ENCODE measurements around the gene LPO. TPM values are rescaled to one million over a fixed set of nuclear protein-coding genes. Genes with fewer than 3 reads are reported as not detected.

The LPO gene
- polyA plus RNA-seq, 2 donors, result not detected

DNA sequence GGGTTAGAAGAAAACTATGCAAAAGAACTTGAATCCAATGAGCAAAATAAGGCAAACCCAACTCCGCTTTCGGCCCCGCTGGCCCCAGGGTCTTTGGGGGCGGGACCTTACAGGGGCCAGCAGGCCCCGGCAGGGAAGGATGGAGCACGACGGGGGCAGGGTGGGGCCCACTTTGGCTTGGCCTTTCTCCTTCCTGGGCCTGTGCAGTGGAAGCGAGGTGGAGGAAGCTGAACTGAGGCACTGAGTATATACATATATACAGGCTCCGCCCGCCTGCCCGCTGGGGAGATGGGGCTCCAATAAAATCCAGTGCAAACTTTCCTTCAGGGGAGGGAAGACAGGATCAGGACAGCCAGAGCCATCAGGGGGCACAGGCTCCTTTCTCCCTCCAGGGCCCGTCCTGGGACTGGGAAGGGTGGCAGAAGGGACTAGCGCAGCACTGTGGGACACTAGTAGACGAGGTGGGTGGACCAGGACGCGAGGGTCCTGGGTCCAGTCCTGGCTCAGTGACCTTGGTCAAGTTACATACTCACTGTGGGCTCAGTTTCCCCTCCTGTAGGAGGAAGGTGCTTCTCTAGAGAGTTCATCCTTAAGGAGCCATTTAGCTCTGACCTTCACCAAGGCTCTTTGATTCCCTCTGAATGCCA is 63.2 kb downstream of the LPO start:
- no peak overlapping the region for H3K27ac ChIP-seq (ENCODE audit: low read depth in 2 of 2, low read length in 1 of 2)
- H3K9me3 ChIP-seq (ENCODE audit: control insufficient read depth in 2 of 2, insufficient read depth in 1 of 2, low read depth in 1 of 2, low read length in 1 of 2), result no peaks in the 10 kb centered on the region
- H3K36me3 ChIP-seq (ENCODE audit: control insufficient read depth in 2 of 2, insufficient read depth in 2 of 2, low read length in 1 of 2), result no peaks in the 10 kb centered on the region
- WGBS, 2 donors, result 83 to 90% methylated on average over 16 of the region's 16 CpGs
- no peak overlapping the region for H3K4me3 ChIP-seq (ENCODE audit: low read depth in 1 of 2, low read length in 2 of 2)
- peaks cover 0 to 4% of the 10 kb centered on the region in 2 donors for H3K4me1 ChIP-seq (ENCODE audit: control insufficient read depth in 2 of 2, insufficient read depth in 2 of 2, low read length in 1 of 2)
- no peaks in the 10 kb centered on the region for H3K27me3 ChIP-seq (ENCODE audit: control insufficient read depth in 1 of 2, insufficient read depth in 2 of 2, low read length in 2 of 2)

DNA sequence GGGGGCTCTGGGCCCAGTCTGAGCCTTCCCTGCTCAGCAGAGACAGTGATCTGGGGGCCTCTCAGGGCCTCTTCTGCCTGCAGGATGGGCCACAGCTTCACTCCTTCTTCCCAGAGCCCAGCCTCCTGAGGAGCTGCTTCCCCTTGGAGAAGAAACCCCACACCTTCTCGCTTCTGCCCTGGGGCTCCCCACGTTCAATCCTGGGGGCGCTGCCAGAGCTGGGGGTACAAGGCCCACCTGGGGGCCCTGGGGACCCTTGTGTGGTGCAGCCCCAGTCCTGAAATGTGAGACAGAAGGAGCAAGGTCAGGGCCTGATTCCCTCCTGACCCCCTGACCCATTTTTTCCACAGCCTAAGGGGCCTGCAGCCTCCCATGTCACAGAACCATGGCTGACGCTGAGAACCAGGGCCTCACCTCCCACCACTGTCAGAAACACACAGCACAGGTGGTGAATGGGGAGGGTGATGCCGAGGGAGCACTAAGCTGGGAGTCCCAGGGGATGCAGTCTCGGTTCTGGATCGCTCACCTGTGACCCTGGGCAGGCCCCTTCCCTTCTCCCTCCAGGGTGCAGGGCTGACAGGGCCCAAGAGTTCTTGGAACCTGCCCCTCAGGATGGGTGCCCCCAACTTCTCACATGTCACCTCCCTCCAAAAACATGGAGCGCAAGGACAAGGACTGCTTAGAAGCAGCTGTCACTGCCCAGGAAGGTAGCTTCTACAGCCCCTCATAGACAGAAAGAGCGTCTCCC is 64.0 kb downstream of the LPO start:
- no peaks in the 10 kb centered on the region for H3K9me3 ChIP-seq (ENCODE audit: control insufficient read depth in 2 of 2, insufficient read depth in 1 of 2, low read depth in 1 of 2, low read length in 1 of 2)
- WGBS, 2 donors, result 91 to 93% methylated on average over 9 of the region's 9 CpGs
- no peak overlapping the region for H3K27ac ChIP-seq (ENCODE audit: low read depth in 2 of 2, low read length in 1 of 2)
- no peaks in the 10 kb centered on the region for H3K27me3 ChIP-seq (ENCODE audit: control insufficient read depth in 1 of 2, insufficient read depth in 2 of 2, low read length in 2 of 2)
- peaks cover 0 to 4% of the 10 kb centered on the region in 2 donors for H3K4me1 ChIP-seq (ENCODE audit: control insufficient read depth in 2 of 2, insufficient read depth in 2 of 2, low read length in 1 of 2)
- H3K36me3 ChIP-seq (ENCODE audit: control insufficient read depth in 2 of 2, insufficient read depth in 2 of 2, low read length in 1 of 2), result no peaks in the 10 kb centered on the region
- no peak overlapping the region for H3K4me3 ChIP-seq (ENCODE audit: low read depth in 1 of 2, low read length in 2 of 2)

DNA sequence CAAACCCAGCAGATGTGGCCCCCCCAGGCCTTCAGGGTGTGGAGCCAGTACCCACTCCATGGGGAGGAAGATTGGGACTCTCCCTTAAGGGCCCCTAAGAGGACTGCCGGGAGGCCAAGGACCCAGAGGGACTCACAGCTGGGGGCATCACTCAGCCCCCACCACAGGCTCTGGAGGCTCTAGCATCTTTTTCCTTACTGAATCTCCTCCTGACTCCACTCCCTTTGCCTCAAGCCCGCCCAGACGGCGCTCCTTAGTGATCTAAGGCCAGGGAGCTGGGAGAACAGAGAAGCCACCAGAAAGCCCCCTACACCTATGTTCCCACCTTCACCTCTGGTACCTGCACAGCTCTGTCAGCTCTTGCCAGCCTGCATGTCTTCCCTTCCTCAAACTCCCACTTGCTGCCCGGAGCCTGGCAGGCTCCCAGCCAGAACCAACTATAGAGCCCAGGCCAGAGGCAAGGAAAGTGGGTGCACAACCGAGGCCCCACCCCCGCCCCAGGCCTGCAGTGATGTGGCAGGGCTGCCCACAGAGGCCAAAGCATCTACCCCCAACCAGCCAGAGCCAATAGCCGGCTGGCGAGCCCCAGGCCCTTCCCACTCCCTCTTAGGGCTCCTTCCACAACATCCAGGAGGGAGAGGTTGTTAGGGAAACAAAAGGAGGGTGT is 64.7 kb downstream of the LPO start:
- H3K36me3 ChIP-seq (ENCODE audit: control insufficient read depth in 2 of 2, insufficient read depth in 2 of 2, low read length in 1 of 2), result no peaks in the 10 kb centered on the region
- no peak overlapping the region for H3K27ac ChIP-seq (ENCODE audit: low read depth in 2 of 2, low read length in 1 of 2)
- WGBS, 2 donors, result 83 to 85% methylated on average over 9 of the region's 9 CpGs
- no peaks in the 10 kb centered on the region for H3K27me3 ChIP-seq (ENCODE audit: control insufficient read depth in 1 of 2, insufficient read depth in 2 of 2, low read length in 2 of 2)
- peaks cover 0 to 1% of the 10 kb centered on the region in 2 donors for H3K9me3 ChIP-seq (ENCODE audit: control insufficient read depth in 2 of 2, insufficient read depth in 1 of 2, low read depth in 1 of 2, low read length in 1 of 2)
- H3K4me1 ChIP-seq (ENCODE audit: control insufficient read depth in 2 of 2, insufficient read depth in 2 of 2, low read length in 1 of 2), result peaks cover 0 to 4% of the 10 kb centered on the region in 2 donors
- no peak overlapping the region for H3K4me3 ChIP-seq (ENCODE audit: low read depth in 1 of 2, low read length in 2 of 2)

DNA sequence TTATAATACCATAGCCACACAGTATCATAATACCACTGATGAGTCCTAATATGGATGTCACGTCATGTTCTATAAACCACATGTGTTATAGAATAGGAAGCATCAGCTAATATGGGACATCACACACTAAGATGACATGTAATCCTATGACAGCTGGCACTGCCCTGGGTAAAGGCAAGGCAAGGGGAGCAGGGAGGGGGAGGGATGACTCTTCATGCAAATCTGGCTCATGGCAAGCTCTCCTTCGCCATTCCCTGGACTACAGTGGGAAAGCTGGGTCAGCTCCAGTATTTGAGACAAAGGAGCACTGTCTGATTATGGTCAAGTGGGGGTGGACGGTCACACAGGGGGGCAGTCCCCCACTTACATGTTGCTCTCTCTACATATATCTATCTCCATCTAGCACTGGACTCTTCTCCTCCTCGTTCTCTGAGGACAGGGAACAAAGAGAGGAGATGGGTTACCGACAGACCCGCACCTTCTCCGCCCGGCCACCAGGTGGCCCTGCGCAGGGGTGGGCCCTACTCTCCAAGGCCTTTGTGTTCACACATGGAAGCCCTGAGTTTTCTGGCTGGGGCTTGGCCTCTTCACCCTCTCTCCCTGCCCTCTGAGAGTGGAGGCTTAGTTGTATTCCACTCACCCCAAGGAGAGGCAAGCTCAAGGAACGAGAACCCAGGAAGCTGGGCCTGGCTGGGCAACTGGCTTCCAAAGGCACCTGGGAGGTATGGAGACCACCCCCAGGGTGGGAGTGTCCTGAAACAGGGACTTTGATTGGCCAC is 65.8 kb downstream of the LPO start:
- H3K4me3 ChIP-seq (ENCODE audit: low read depth in 1 of 2, low read length in 2 of 2), result no peak overlapping the region
- peaks cover 0 to 2% of the 10 kb centered on the region in 2 donors for H3K9me3 ChIP-seq (ENCODE audit: control insufficient read depth in 2 of 2, insufficient read depth in 1 of 2, low read depth in 1 of 2, low read length in 1 of 2)
- no peaks in the 10 kb centered on the region for H3K27me3 ChIP-seq (ENCODE audit: control insufficient read depth in 1 of 2, insufficient read depth in 2 of 2, low read length in 2 of 2)
- WGBS, 2 donors, result 51 to 52% methylated on average over 10 of the region's 10 CpGs
- peaks cover 0 to 4% of the 10 kb centered on the region in 2 donors for H3K4me1 ChIP-seq (ENCODE audit: control insufficient read depth in 2 of 2, insufficient read depth in 2 of 2, low read length in 1 of 2)
- H3K27ac ChIP-seq (ENCODE audit: low read depth in 2 of 2, low read length in 1 of 2), result no peak overlapping the region
- H3K36me3 ChIP-seq (ENCODE audit: control insufficient read depth in 2 of 2, insufficient read depth in 2 of 2, low read length in 1 of 2), result peaks cover 0 to 2% of the 10 kb centered on the region in 2 donors

DNA sequence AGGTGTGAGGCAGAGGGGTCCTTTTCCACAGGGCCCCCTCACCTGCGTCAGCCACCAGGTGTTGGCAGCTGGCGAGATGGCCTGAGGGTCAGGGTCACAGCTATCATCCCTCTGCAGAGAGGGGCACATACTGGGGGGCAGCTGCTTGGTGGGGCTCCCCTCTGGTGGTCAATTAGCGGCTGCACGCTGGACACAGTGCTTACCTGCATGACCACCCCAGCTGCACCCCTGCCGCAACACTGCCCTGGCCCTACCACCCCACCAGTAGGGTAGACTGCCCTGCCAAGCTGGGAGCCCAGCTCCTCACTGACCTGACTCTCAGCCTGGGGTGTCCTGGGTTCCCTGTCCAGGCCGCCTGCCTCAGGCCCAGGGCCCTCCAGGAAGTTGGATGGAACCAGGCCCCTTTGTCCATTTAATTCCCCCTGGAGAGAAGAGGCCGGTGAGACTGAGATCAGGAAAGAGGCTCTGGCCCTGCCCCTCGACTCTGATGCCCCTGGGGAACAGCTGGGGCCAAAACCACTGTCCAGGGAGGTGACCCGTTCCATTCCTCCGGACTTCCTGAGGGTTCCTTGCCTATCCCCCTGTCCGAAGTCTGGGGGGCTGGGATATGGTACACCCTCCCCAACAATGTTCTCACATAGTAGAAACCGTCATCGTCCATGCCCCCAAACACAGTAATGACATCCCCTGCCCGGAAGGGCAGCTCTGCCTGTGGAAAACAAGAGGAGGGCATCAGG is 66.5 kb downstream of the LPO start:
- 86 to 88% methylated on average over 14 of the region's 14 CpGs for WGBS, 2 donors
- Histone ChIP-seq H3K27ac (ENCODE audit: low read depth in 2 of 2, low read length in 1 of 2) (no peak overlapping the region), H3K4me3 (ENCODE audit: low read depth in 1 of 2, low read length in 2 of 2) (no peak overlapping the region), H3K27me3 (ENCODE audit: control insufficient read depth in 1 of 2, insufficient read depth in 2 of 2, low read length in 2 of 2) (no peaks in the 10 kb centered on the region), H3K9me3 (ENCODE audit: control insufficient read depth in 2 of 2, insufficient read depth in 1 of 2, low read depth in 1 of 2, low read length in 1 of 2) (peaks cover 0 to 2% of the 10 kb centered on the region in 2 donors), H3K4me1 (ENCODE audit: control insufficient read depth in 2 of 2, insufficient read depth in 2 of 2, low read length in 1 of 2) (peaks cover 0 to 4% of the 10 kb centered on the region in 2 donors), H3K36me3 (ENCODE audit: control insufficient read depth in 2 of 2, insufficient read depth in 2 of 2, low read length in 1 of 2) (peaks cover 0 to 2% of the 10 kb centered on the region in 2 donors)

DNA sequence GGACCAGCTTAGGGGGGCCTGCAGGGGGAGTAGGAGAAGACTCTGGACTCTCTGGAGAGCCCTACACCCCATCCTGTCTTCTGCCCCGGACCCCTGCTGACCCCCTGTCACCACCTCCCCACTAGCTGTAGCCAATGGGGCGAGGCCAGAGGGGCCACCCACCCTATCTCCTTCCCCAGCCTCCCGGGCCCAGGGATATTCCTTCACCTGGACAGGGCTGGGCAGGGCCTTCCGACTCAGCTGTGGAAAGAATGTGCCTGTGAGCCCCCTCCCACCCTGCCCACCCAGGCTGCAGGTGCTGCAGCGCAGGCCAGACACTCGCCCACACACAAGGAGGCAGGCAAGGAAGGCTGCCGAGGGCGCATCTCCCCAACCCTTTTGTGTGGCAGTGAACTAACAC is 67.2 kb downstream of the LPO start:
- no peak overlapping the region for H3K4me3 ChIP-seq (ENCODE audit: low read depth in 1 of 2, low read length in 2 of 2)
- H3K27me3 ChIP-seq (ENCODE audit: control insufficient read depth in 1 of 2, insufficient read depth in 2 of 2, low read length in 2 of 2), result no peaks in the 10 kb centered on the region
- WGBS, 2 donors, result 82 to 84% methylated on average over 8 of the region's 8 CpGs
- H3K36me3 ChIP-seq (ENCODE audit: control insufficient read depth in 2 of 2, insufficient read depth in 2 of 2, low read length in 1 of 2), result peaks cover 0 to 2% of the 10 kb centered on the region in 2 donors
- H3K27ac ChIP-seq (ENCODE audit: low read depth in 2 of 2, low read length in 1 of 2), result no peak overlapping the region
- H3K9me3 ChIP-seq (ENCODE audit: control insufficient read depth in 2 of 2, insufficient read depth in 1 of 2, low read depth in 1 of 2, low read length in 1 of 2), result peaks cover 0 to 2% of the 10 kb centered on the region in 2 donors
- peaks cover 0 to 4% of the 10 kb centered on the region in 2 donors for H3K4me1 ChIP-seq (ENCODE audit: control insufficient read depth in 2 of 2, insufficient read depth in 2 of 2, low read length in 1 of 2)

DNA sequence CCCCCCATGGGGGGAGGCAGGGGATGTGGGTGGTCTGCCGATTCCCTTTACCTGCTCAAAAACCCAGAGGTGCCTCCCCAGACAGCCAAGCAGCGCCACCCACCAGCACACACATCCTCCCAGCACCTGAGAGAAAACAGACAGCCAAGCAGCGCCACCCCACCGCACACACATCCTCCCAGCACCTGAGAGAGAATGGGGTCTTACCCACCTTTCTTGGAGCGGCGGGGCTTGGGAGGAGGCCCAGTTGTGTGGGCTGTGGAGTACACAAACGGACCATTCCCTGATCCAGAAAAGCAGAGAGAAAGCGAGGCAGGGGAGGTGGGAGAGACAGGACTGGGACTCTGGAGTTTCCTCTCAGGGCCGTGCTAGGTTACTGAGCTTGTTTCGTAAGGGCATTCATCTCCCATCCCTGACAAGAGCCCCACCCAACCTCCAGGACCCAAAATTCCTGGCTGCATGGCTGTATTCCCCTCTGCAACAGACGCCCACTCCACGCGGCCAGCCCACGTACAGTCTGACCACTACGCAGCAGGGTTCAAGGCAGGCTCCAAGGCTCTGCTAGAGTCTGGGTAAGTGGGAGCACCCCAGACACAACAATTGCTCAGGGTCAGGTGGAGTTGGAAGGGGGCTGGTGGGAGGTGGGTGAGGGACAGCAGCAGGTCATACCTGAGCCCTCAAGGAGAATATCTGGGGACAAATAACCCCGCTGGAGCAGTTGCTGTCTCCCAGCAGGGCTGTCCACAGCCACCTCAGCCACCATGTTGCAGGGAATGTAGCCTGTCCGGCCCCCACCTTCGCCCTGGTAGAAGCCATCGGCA is 68.0 kb downstream of the LPO start:
- peaks cover 0 to 2% of the 10 kb centered on the region in 2 donors for H3K36me3 ChIP-seq (ENCODE audit: control insufficient read depth in 2 of 2, insufficient read depth in 2 of 2, low read length in 1 of 2)
- H3K27ac ChIP-seq (ENCODE audit: low read depth in 2 of 2, low read length in 1 of 2), result no peak overlapping the region
- H3K4me3 ChIP-seq (ENCODE audit: low read depth in 1 of 2, low read length in 2 of 2), result no peak overlapping the region
- H3K27me3 ChIP-seq (ENCODE audit: control insufficient read depth in 1 of 2, insufficient read depth in 2 of 2, low read length in 2 of 2), result no peaks in the 10 kb centered on the region
- 88% methylated on average over 19 of the region's 19 CpGs for whole genome bisulfite sequencing, 2 donors
- peaks cover 0 to 4% of the 10 kb centered on the region in 2 donors for H3K4me1 ChIP-seq (ENCODE audit: control insufficient read depth in 2 of 2, insufficient read depth in 2 of 2, low read length in 1 of 2)
- H3K9me3 ChIP-seq (ENCODE audit: control insufficient read depth in 2 of 2, insufficient read depth in 1 of 2, low read depth in 1 of 2, low read length in 1 of 2), result peaks cover 0 to 2% of the 10 kb centered on the region in 2 donors

DNA sequence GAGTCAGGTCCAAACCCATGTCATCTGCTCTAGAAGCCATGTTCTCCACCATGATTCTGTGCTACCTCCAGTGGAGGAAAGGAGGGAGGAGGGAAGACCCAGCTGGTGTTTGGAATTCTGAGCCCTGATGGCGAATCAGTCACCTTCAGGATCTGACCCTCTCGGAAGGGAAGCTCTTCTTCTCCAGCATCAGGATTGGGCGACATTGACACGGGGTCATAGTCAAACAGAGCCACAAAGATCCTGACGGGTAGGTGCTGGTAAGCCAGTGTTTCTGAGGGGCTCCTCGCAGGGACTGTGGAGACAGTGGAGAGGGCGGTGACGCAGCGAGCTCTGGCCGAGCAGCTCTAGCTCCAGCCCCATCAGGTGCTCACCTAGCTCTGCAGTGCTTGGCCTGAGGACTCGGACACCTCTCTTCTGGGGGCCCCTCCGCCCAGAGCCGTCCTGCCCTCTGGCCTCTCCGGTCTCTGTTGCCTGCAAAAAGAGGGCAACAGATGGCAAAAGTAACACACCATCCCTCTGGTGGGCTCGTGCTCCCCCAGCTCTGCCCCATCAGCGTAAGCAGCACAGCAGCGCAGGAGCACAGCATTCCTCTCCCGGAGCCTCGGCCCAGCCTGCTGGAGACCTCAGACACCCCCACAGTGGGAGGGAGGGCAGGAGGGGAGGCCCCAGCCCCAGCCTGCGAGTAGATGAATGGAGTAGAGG is 69.2 kb downstream of the LPO start:
- Histone ChIP-seq H3K4me3 (ENCODE audit: low read depth in 1 of 2, low read length in 2 of 2) (no peak overlapping the region), H3K27ac (ENCODE audit: low read depth in 2 of 2, low read length in 1 of 2) (no peak overlapping the region)
- WGBS, 2 donors, result 89 to 90% methylated on average over 20 of the region's 20 CpGs

More for the DNA sequence above, 69.2 kb downstream of the LPO start:
- H3K36me3 ChIP-seq (ENCODE audit: control insufficient read depth in 2 of 2, insufficient read depth in 2 of 2, low read length in 1 of 2), result peaks cover 0 to 2% of the 10 kb centered on the region in 2 donors
- H3K27me3 ChIP-seq (ENCODE audit: control insufficient read depth in 1 of 2, insufficient read depth in 2 of 2, low read length in 2 of 2), result no peaks in the 10 kb centered on the region
- H3K4me1 ChIP-seq (ENCODE audit: control insufficient read depth in 2 of 2, insufficient read depth in 2 of 2, low read length in 1 of 2), result peaks cover 0 to 4% of the 10 kb centered on the region in 2 donors
- peaks cover 0 to 2% of the 10 kb centered on the region in 2 donors for H3K9me3 ChIP-seq (ENCODE audit: control insufficient read depth in 2 of 2, insufficient read depth in 1 of 2, low read depth in 1 of 2, low read length in 1 of 2)

Measured in esophagus (tissue), 2 donors.